GM23338 (cell line): Measurements from ENCODE around the gene LDAF1.

Source experiments
- ETS1 ChIP-seq: IDR thresholded peaks from 2 replicates; pipeline ENCODE4 v1.6.1; 2016; ENCODE audit warnings: antibody characterized with exemption
- EZH2 ChIP-seq: fragments of 200-600 bp; sonication (generic); IDR thresholded peaks from one replicate; pipeline ENCODE4 v1.8.0; 2017; ENCODE audit warnings: antibody characterized with exemption, mild to moderate bottlenecking, low read depth; ENCODE audit not compliant: unreplicated experiment
- EZH2phosphoT487 ChIP-seq: fragments of 200-600 bp; sonication (generic); IDR thresholded peaks from one replicate; pipeline ENCODE4 v1.8.1; 2018; ENCODE audit warnings: antibody characterized with exemption; ENCODE audit not compliant: unreplicated experiment
- POLR2AphosphoS5 ChIP-seq: IDR thresholded peaks from 2 replicates; pipeline ENCODE4 v1.6.1; 2016; ENCODE audit warnings: antibody characterized with exemption, low read depth
- STAT1 ChIP-seq: IDR thresholded peaks from one replicate; pipeline ENCODE4 v1.6.1; 2016; ENCODE audit warnings: antibody characterized with exemption; ENCODE audit not compliant: unreplicated experiment
- TF ChIP-seq, protein P1 (sequence below), 2 experiments: fragments of 200-600 bp in 1 of 2; sonication (generic) in 1 of 2; conservative IDR thresholded peaks; 2 replicates each; pipeline versions ENCODE4 v1.5.1 to v1.6.1; 2016 to 2017; ENCODE audit warnings: antibody characterized with exemption in 2 of 2, low read depth in 2 of 2, mild to moderate bottlenecking in 2 of 2, moderate library complexity in 1 of 2

GRCh38 chr16:21179983-21180365, 21.5 kb downstream of the LDAF1 start:
- TF ChIP-seq EZH2phosphoT487 (no peak), ETS1 (no peak), EZH2 (no peak), POLR2AphosphoS5 (no peak), STAT1 (no peak)
- TF ChIP-seq, protein P1, sequence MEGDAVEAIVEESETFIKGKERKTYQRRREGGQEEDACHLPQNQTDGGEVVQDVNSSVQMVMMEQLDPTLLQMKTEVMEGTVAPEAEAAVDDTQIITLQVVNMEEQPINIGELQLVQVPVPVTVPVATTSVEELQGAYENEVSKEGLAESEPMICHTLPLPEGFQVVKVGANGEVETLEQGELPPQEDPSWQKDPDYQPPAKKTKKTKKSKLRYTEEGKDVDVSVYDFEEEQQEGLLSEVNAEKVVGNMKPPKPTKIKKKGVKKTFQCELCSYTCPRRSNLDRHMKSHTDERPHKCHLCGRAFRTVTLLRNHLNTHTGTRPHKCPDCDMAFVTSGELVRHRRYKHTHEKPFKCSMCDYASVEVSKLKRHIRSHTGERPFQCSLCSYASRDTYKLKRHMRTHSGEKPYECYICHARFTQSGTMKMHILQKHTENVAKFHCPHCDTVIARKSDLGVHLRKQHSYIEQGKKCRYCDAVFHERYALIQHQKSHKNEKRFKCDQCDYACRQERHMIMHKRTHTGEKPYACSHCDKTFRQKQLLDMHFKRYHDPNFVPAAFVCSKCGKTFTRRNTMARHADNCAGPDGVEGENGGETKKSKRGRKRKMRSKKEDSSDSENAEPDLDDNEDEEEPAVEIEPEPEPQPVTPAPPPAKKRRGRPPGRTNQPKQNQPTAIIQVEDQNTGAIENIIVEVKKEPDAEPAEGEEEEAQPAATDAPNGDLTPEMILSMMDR (conservative IDR thresholded peaks at IDR 0.05; ENCODE audit: low read depth in 2 of 2) = no peak
